H9 (cell line): Measurements from ENCODE around the gene ATXN7L3B. TPM values are rescaled to one million over a fixed set of nuclear protein-coding genes. Genes with fewer than 3 reads are reported as not detected.

Experiments used
- DNase-seq: peaks from one replicate; pipeline ENCODE4 v3.0.0-alpha.2; 2017
- H2AFZ ChIP-seq: one replicate; pipeline ENCODE4 v1.6.1; 2013; ENCODE audit warnings: mild to moderate bottlenecking, low read length, control low read depth, moderate library complexity
- H2AK5ac ChIP-seq: 2 replicates; pipeline ENCODE4 v1.6.1; 2013; ENCODE audit warnings: low read length, control low read depth, mixed read lengths; ENCODE audit not compliant: insufficient read length
- H2BK120ac ChIP-seq: one replicate; pipeline ENCODE4 v1.6.1; 2013; ENCODE audit warnings: low read depth, mild to moderate bottlenecking, low read length, control low read depth, inconsistent platforms; ENCODE audit not compliant: poor library complexity, severe bottlenecking
- H2BK12ac ChIP-seq: 2 replicates; pipeline ENCODE4 v1.6.1; 2013; ENCODE audit warnings: low read length, control low read depth, mixed read lengths, low read depth; ENCODE audit not compliant: insufficient read length
- H2BK15ac ChIP-seq: 2 replicates; pipeline ENCODE4 v1.6.1; 2013; ENCODE audit warnings: low read depth, low read length, control low read depth
- H2BK20ac ChIP-seq: one replicate; pipeline ENCODE4 v1.6.1; 2013; ENCODE audit warnings: low read depth, mild to moderate bottlenecking, low read length, control low read depth, inconsistent platforms; ENCODE audit not compliant: poor library complexity, severe bottlenecking
- H2BK5ac ChIP-seq: 2 replicates; pipeline ENCODE4 v1.6.1; 2013; ENCODE audit warnings: low read length, control low read depth, mixed read lengths; ENCODE audit not compliant: insufficient read length
- H3K14ac ChIP-seq: 2 replicates; pipeline ENCODE4 v1.6.1; 2013; ENCODE audit warnings: low read length, control low read depth; ENCODE audit not compliant: insufficient read depth
- H3K18ac ChIP-seq: 2 replicates; pipeline ENCODE4 v1.6.1; 2013; ENCODE audit warnings: low read depth, mild to moderate bottlenecking, mixed read lengths, low read length, control low read depth; ENCODE audit not compliant: insufficient read length
- H3K23ac ChIP-seq: 2 replicates; pipeline ENCODE4 v1.6.1; 2013; ENCODE audit warnings: low read length, control low read depth, mixed read lengths, low read depth; ENCODE audit not compliant: insufficient read length
- H3K23me2 ChIP-seq: 2 replicates; pipeline ENCODE4 v1.6.1; 2013; ENCODE audit warnings: low read depth, mild to moderate bottlenecking, mixed read lengths, low read length, control low read depth; ENCODE audit not compliant: insufficient read length, poor library complexity, severe bottlenecking
- H3K27ac ChIP-seq: 2 replicates; pipeline ENCODE4 v1.5.1; 2013; ENCODE audit warnings: low read length, control low read depth, mixed read lengths, low read depth; ENCODE audit not compliant: insufficient read length
- H3K27me3 ChIP-seq: 2 replicates; pipeline ENCODE4 v1.6.1; 2013; ENCODE audit warnings: low read length, control low read depth, inconsistent platforms; ENCODE audit not compliant: insufficient read depth
- H3K4ac ChIP-seq: 2 replicates; pipeline ENCODE4 v1.6.1; 2013; ENCODE audit warnings: low read depth, mild to moderate bottlenecking, control low read depth, inconsistent platforms, low read length, moderate library complexity
- H3K4me1 ChIP-seq: 2 replicates; pipeline ENCODE4 v1.6.1; 2013; ENCODE audit warnings: low read length, control low read depth, inconsistent platforms; ENCODE audit not compliant: insufficient read depth
- H3K4me2 ChIP-seq: 2 replicates; pipeline ENCODE4 v1.6.1; 2013; ENCODE audit warnings: low read length, control low read depth, mixed read lengths; ENCODE audit not compliant: insufficient read length, insufficient read depth
- H3K56ac ChIP-seq: 2 replicates; pipeline ENCODE4 v1.6.1; 2013; ENCODE audit warnings: low read depth, mild to moderate bottlenecking, mixed read lengths, low read length, control low read depth; ENCODE audit not compliant: insufficient read length
- H3K79me1 ChIP-seq: 2 replicates; pipeline ENCODE4 v1.6.1; 2013; ENCODE audit warnings: low read depth, mild to moderate bottlenecking, moderate library complexity, low read length, control low read depth, inconsistent platforms; ENCODE audit not compliant: insufficient read depth, poor library complexity, severe bottlenecking
- H3K79me2 ChIP-seq: 2 replicates; pipeline ENCODE4 v1.6.1; 2013; ENCODE audit warnings: low read length, control low read depth, inconsistent platforms; ENCODE audit not compliant: insufficient read depth
- H3K9ac ChIP-seq: 2 replicates; pipeline ENCODE4 v1.6.1; 2013; ENCODE audit warnings: low read length, control low read depth, mixed read lengths; ENCODE audit not compliant: insufficient read length; ENCODE audit errors: extremely low read depth
- H3K9me3 ChIP-seq: one replicate; pipeline ENCODE4 v1.6.1; 2013; ENCODE audit warnings: low read depth, low read length, inconsistent platforms; ENCODE audit not compliant: control insufficient read depth
- H3T11ph ChIP-seq: one replicate; pipeline ENCODE4 v1.6.1; 2013; ENCODE audit warnings: mild to moderate bottlenecking, low read length, control low read depth, inconsistent platforms
- H4K20me1 ChIP-seq: one replicate; pipeline ENCODE4 v1.6.1; 2013; ENCODE audit not compliant: control insufficient read depth, insufficient read length, insufficient read depth
- H4K5ac ChIP-seq: 2 replicates; pipeline ENCODE4 v1.6.1; 2013; ENCODE audit warnings: low read depth, mild to moderate bottlenecking, mixed read lengths, low read length, control low read depth; ENCODE audit not compliant: insufficient read length
- H4K8ac ChIP-seq: replicated peaks from 2 replicates; pipeline ENCODE4 v1.6.1; 2013; ENCODE audit warnings: low read length, control low read depth, mixed read lengths, low read depth; ENCODE audit not compliant: insufficient read length
- H4K91ac ChIP-seq: 2 replicates; pipeline ENCODE4 v1.6.1; 2013; ENCODE audit warnings: low read depth, mild to moderate bottlenecking, moderate library complexity, mixed read lengths, low read length, control low read depth; ENCODE audit not compliant: insufficient read length
- H3K27ac Mint-ChIP-seq, 3 experiments: 2 replicates in 2 of 3; 3 replicates in 1 of 3; pipeline ENCODE4 v1.8.0; 2020 to 2021; ENCODE audit warnings: mixed read lengths in 3 of 3, mild to moderate bottlenecking in 1 of 3, moderate library complexity in 1 of 3
- H3K27me3 Mint-ChIP-seq: 2 replicates; pipeline ENCODE4 v1.8.0; 2021; ENCODE audit warnings: low read depth, mild to moderate bottlenecking, moderate library complexity, mixed read lengths
- H3K36me3 Mint-ChIP-seq, 3 experiments: 2 replicates in 2 of 3; 3 replicates in 1 of 3; pipeline ENCODE4 v1.8.0; 2020 to 2021; ENCODE audit warnings: low read depth in 3 of 3, mixed read lengths in 3 of 3; ENCODE audit not compliant: insufficient read depth in 1 of 3
- H3K4me1 Mint-ChIP-seq, 2 experiments: 2 replicates each; pipeline ENCODE4 v1.8.0; 2020; ENCODE audit warnings: mixed read lengths in 2 of 2
- H3K4me3 Mint-ChIP-seq, 2 experiments: 2 replicates in 1 of 2; 3 replicates in 1 of 2; pipeline ENCODE4 v1.8.0; 2020 to 2021; ENCODE audit warnings: mild to moderate bottlenecking in 2 of 2, mixed read lengths in 2 of 2, moderate library complexity in 1 of 2
- H3K9me3 Mint-ChIP-seq, 2 experiments: 2 replicates in 1 of 2; 3 replicates in 1 of 2; pipeline ENCODE4 v1.8.0; 2020; ENCODE audit warnings: mild to moderate bottlenecking in 2 of 2, mixed read lengths in 2 of 2, moderate library complexity in 1 of 2
- WGBS: extraction: QIAGEN DNeasy Blood & Tissue Kit; methylation state at CpG from one replicate; pipeline ENCODE4 v1.1.7; 2013; ENCODE audit warnings: missing lambda C conversion rate, low lambda C conversion rate, mixed read lengths; ENCODE audit not compliant: insufficient read length; ENCODE audit errors: extremely low coverage; 5-methylcytosine and 5-hydroxymethylcytosine counted together
- total RNA-seq: library from RNA; stranded (reverse); gene quantifications from 2 replicates; pipeline ENCODE4 v1.2.1, GENCODE V29; 2021
- TF ChIP-seq, protein P1 (sequence below): fragments of 200-600 bp; sonication (generic); conservative IDR thresholded peaks from 3 replicates; pipeline ENCODE4 v1.8.0; 2021; ENCODE audit warnings: antibody characterized with exemption, mild to moderate bottlenecking

ATXN7L3B gene
- total RNA-seq, 1 experiment from 2014 or later, result 35.3 TPM

DNA sequence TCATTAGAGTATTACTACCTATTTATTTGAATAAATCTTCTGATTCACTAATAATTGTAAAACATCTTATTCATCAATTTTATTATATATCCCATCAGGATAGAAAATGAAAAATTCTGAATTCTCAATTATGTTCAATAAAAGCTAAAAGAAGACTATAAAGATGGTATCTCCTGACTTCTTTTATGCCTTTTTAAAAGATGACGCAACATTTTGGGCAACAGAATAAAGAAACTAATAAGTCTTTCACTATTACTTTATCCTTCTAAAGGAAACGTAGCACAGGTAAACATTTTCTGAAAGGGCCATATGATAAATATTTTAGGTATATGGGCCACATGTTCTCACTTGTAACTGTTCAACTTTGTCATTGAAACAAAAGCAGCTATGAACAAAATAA, 10.1 kb upstream of the ATXN7L3B start:
- Histone ChIP-seq H3K18ac (no peak overlapping the region), H4K5ac (no peak overlapping the region), H4K20me1 (no peaks in the 10 kb centered on the region), H4K8ac (no peak overlapping the region), H2AFZ (no peak overlapping the region), H3K9me3 (no peaks in the 10 kb centered on the region), H4K91ac (no peak overlapping the region), H3K9ac (no peak overlapping the region), H3K4me1 (no peaks in the 10 kb centered on the region), H3K27ac (no peak overlapping the region), H3K4me2 (no peak overlapping the region), H3K27me3 (no peaks in the 10 kb centered on the region), H2AK5ac (no peak overlapping the region), H3T11ph (no peak overlapping the region), H3K4ac (no peak overlapping the region), H3K23ac (no peak overlapping the region), H3K79me2 (no peaks in the 10 kb centered on the region), H2BK12ac (no peak overlapping the region), H2BK120ac (no peak overlapping the region), H2BK15ac (no peak overlapping the region), H2BK20ac (no peak overlapping the region), H2BK5ac (no peak overlapping the region), H3K14ac (no peak overlapping the region), H3K23me2 (no peaks in the 10 kb centered on the region), H3K79me1 (no peaks in the 10 kb centered on the region), H3K56ac (no peak overlapping the region)
- H3K27me3 Mint-ChIP-seq, result no peaks in the 10 kb centered on the region
- no peaks in the 10 kb centered on the region for H3K4me1 Mint-ChIP-seq
- TF ChIP-seq, protein P1, sequence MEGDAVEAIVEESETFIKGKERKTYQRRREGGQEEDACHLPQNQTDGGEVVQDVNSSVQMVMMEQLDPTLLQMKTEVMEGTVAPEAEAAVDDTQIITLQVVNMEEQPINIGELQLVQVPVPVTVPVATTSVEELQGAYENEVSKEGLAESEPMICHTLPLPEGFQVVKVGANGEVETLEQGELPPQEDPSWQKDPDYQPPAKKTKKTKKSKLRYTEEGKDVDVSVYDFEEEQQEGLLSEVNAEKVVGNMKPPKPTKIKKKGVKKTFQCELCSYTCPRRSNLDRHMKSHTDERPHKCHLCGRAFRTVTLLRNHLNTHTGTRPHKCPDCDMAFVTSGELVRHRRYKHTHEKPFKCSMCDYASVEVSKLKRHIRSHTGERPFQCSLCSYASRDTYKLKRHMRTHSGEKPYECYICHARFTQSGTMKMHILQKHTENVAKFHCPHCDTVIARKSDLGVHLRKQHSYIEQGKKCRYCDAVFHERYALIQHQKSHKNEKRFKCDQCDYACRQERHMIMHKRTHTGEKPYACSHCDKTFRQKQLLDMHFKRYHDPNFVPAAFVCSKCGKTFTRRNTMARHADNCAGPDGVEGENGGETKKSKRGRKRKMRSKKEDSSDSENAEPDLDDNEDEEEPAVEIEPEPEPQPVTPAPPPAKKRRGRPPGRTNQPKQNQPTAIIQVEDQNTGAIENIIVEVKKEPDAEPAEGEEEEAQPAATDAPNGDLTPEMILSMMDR, result no peak
- no peak for DNase-seq
- H3K4me3 Mint-ChIP-seq, result no peak overlapping the region
- H3K9me3 Mint-ChIP-seq, result no peaks in the 10 kb centered on the region
- H3K36me3 Mint-ChIP-seq, result no peaks in the 10 kb centered on the region
- WGBS, result no CpG with 5 or more reads among the region's 2 CpGs
- no peak overlapping the region for H3K27ac Mint-ChIP-seq
